GM12875 (cell line): Measurements from ENCODE around the gene BNIP1.

Source experiments
- H3K4me3 ChIP-seq: one replicate; pipeline ENCODE4 v1.5.1; 2011; ENCODE audit warnings: low read depth, low read length, control low read depth
- TF ChIP-seq, protein P1 (sequence below): IDR thresholded peaks from 2 replicates; pipeline ENCODE4 v1.5.1; 2011; ENCODE audit warnings: low read depth, mild to moderate bottlenecking, control low read depth, inconsistent platforms, low read length, moderate library complexity, borderline replicate concordance; ENCODE audit not compliant: insufficient read depth

BNIP1 gene

DNA sequence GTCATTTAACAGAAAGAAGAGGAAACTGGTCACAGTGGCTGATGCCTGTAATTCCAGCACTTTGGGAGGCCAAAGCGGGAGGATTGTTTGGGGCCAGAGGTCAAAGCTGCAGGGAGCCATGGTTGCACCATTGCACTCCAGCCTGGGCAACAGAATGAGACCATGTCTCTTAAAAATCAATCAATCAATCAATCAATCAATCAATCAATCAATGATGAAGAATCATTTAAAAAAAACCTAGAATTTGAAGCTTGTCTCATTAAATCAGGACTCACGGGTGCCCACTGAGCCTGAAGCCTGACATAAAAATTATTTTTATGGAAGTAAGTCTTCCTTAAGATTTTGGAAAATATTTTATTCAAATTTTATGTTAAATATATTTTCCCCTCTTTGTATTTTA lies 43.9 kb downstream of the BNIP1 start:
- TF ChIP-seq, protein P1, sequence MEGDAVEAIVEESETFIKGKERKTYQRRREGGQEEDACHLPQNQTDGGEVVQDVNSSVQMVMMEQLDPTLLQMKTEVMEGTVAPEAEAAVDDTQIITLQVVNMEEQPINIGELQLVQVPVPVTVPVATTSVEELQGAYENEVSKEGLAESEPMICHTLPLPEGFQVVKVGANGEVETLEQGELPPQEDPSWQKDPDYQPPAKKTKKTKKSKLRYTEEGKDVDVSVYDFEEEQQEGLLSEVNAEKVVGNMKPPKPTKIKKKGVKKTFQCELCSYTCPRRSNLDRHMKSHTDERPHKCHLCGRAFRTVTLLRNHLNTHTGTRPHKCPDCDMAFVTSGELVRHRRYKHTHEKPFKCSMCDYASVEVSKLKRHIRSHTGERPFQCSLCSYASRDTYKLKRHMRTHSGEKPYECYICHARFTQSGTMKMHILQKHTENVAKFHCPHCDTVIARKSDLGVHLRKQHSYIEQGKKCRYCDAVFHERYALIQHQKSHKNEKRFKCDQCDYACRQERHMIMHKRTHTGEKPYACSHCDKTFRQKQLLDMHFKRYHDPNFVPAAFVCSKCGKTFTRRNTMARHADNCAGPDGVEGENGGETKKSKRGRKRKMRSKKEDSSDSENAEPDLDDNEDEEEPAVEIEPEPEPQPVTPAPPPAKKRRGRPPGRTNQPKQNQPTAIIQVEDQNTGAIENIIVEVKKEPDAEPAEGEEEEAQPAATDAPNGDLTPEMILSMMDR, result no peak
- H3K4me3 ChIP-seq, result no peak overlapping the region

DNA sequence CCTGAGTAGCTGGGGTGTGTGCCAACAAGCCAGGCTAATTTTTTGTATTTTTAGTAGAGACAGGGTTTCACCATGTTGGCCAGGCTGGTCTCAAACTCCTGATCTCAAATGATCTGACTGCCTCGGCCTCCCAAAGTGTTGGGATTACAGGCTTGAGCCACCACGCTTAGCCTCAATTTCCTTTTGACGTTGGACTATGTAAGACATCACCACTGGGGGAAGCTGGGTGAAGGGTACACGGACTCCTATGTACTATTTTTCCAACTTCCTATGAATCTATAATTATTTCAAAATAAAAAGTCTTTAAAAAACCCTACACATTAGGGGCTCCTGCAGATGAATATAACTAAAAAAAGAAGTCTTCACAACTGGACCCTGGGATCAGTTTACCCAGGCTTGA lies 46.7 kb downstream of the BNIP1 start:
- TF ChIP-seq, protein P1, result no peak
- no peak overlapping the region for H3K4me3 ChIP-seq

DNA sequence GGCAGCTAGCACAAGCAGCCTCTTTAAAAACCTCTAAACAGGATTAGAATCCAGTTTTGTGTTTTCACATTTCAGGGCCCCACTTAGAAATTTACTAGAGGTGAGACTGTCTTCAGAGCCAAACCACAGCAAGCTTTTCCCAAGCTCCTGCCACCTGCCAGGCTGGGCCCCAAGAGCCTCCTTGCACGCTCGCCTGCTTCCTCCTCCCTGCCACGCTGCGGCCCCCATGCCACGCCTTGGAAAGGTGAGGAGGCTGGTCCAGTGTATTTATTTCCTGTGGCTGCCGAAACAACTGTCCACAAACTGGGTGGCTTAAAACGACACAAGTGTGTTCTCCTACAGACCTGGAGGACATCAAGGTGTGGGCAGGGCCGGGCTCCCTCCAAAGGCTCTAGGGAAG lies 47.2 kb downstream of the BNIP1 start:
- TF ChIP-seq, protein P1, result no peak
- H3K4me3 ChIP-seq, result no peak overlapping the region

DNA sequence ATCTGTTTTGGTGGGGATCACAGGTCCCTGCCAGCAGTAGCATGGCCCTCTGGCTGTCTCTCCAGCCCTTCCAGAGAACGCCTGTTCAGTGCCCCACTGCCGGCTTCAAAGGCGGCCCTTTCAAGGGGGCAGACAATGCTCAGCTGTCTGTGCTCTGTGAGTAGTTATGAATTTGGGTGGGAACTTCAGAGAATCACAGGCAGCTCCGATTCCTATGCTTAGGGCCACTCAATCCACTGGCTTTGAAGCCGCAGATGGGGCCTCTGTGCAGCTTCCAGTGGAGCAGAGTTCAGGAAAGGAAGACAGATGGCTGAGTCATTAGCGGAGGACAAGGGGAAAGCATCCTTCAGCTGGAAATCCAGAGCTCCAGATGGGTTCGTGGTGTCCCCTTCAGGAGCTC lies 48.2 kb downstream of the BNIP1 start:
- H3K4me3 ChIP-seq, result no peak overlapping the region
- TF ChIP-seq, protein P1, result no peak

DNA sequence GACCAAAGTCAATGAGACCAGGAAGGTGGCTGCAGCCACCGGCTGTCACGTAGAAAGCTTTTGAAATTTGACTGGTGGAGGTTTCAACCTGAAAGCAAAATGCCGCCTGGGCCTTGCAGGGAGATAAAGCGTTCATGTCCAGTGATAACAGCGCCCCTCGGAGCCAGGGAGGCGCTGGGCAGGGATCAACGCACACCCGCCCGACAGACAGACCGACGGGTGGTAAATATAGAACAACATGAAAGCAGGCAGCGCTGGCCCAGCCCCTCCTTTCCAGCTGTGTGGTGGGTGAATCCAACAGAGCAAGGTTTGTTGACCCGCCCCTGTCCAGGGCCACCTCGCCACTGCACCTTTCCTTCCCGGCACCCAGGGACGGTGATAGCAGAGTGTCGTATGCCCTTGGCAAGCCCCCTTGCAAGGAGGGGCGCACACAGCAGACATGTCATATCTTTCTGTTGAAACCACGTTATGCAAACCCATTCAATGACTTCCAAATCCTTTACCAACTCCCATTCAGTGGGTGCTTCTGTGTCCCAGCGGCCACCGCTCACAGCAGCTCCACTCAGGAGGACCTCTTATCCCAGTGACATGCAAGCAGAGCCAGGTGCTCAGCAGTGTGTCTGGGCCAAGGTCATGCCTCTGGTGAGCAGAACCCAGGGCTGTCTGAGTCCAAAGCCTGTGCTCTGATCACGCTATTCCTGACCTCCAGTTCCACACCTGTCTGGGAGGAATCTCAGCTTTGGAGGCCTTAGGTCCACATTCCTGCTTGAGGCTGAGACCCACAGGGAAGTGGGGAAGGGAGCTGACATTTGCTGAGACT lies 52.0 kb downstream of the BNIP1 start:
- TF ChIP-seq, protein P1, result no peak
- H3K4me3 ChIP-seq, result no peak overlapping the region

DNA sequence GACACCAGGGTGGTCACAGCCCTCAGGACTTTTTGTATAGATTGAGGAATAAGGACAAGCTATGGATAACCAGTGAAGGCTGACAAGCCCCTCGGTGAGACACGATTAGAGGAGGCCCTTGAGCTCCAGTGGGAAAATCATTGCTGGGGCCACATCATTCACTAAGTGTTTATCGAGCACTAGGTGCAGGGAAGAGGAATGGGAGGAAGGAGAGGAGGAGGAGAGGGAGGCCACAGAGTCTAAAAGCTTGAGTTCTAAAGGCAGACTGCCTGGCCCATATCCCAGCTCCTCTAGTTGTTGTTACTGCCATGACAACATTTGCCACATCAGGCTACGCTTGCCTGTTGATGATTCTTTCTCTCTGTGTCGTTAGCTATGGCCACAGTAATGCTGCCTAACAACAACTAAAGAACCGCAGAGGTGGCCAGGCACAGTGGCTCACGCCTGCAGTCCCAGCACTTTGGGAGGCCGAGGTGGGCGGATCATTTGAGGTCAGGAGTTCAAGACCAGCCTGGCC lies 53.1 kb downstream of the BNIP1 start:
- TF ChIP-seq, protein P1, result no peak
- no peak overlapping the region for H3K4me3 ChIP-seq

DNA sequence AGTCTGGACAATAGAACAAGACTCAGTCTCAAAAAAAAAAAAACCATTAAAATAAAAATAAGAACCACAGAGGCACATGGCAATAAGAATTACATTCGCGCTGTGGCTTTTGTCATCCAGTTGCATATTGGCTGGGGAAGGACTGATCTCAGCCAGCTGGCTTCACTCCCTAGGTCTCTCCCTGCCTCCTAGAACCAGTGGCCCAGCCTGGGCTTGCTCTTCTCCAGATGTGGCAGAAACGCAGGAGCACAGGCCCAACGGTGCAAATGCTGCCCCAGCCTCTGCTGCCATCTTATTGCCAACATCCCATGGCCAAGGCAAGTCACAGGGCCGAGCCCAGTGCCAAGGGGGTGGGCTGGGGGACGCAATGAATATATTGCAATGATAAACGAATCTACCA lies 53.7 kb downstream of the BNIP1 start:
- TF ChIP-seq, protein P1, result no peak
- H3K4me3 ChIP-seq, result no peak overlapping the region
